ENCODE data around the gene ZNF275.

DNA sequence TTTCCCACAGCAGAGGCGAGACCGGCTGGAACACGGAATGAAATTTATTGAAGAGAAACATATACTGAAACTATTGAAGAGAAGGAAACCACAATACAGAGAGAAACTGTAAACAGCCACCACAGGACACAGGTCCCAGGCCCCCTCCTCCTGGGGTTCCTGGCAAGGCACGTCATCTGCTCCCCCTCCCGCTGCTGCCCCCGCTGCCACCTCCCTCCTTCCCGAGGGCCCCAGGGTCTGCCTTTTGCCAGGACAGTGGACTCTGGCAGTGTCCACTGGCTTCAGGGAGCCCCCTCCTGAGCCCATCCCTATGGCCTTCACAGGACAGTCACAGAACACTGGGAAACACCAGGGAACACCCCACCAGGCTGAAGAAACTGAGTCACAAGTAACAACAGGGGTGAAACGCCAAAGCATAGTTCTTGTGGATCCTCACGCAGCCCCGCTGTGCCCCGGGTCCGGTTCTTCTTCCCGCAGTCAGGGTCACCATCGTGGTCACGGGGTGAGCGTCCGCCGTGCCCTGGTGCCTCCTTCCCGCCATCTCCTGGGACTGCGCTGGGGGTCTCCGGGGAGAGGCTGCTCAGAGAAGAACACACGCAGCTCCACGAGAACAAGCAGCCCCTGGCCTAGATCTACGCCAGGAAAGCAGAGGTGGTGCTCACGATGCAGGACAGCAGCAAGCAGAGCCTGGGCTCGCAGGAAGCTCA lies 61.8 kb downstream of the ZNF275 start:
- TF ChIP-seq, protein P1, sequence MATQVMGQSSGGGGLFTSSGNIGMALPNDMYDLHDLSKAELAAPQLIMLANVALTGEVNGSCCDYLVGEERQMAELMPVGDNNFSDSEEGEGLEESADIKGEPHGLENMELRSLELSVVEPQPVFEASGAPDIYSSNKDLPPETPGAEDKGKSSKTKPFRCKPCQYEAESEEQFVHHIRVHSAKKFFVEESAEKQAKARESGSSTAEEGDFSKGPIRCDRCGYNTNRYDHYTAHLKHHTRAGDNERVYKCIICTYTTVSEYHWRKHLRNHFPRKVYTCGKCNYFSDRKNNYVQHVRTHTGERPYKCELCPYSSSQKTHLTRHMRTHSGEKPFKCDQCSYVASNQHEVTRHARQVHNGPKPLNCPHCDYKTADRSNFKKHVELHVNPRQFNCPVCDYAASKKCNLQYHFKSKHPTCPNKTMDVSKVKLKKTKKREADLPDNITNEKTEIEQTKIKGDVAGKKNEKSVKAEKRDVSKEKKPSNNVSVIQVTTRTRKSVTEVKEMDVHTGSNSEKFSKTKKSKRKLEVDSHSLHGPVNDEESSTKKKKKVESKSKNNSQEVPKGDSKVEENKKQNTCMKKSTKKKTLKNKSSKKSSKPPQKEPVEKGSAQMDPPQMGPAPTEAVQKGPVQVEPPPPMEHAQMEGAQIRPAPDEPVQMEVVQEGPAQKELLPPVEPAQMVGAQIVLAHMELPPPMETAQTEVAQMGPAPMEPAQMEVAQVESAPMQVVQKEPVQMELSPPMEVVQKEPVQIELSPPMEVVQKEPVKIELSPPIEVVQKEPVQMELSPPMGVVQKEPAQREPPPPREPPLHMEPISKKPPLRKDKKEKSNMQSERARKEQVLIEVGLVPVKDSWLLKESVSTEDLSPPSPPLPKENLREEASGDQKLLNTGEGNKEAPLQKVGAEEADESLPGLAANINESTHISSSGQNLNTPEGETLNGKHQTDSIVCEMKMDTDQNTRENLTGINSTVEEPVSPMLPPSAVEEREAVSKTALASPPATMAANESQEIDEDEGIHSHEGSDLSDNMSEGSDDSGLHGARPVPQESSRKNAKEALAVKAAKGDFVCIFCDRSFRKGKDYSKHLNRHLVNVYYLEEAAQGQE (IDR thresholded peaks at IDR 0.05; ENCODE audit: insufficient read depth in 1 of 2, low read depth in 2 of 2, low read length in 2 of 2), result no peak
- no peak for TF ChIP-seq POLR2AphosphoS5 (IDR thresholded peaks at IDR 0.05; ENCODE audit: low read depth, low read length)
- TF ChIP-seq SIN3A (IDR thresholded peaks at IDR 0.05; ENCODE audit: borderline replicate concordance, insufficient read depth, low read length), result no peak

Measured in PFSK-1 (cell line).